Measurements from ENCODE around the gene APBA2.

DNA sequence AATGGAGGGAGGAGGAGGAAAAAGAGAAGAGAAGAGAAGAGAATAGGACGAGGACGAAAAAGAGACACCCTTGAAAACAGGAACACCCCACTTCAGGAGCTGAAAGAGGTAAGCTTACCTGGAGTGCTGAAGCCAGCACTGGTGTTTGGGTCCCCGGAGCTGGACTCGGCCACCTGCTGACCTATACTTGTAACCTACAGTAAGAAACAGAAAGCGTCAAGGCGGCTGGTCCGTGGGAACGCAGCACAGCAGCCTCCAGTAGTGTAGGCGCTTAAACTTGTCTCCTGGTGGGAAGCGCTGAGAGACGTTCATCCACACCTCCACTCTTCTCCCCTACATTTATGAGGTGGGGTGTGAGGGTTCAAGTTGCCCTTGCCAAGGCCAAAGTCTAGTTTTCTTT, 242.9 kb downstream of the APBA2 start:
- TF ChIP-seq CTCF (IDR thresholded peaks at IDR 0.05 in 8 of 11, conservative IDR thresholded peaks at IDR 0.05 in 3 of 11) (no peak), POLR2A (IDR thresholded peaks at IDR 0.05) (no peak), POLR2AphosphoS5 (IDR thresholded peaks at IDR 0.05) (no peak)
